A549 (cell line): Measurements from ENCODE around the gene TBCA. TPM values are rescaled to one million over a fixed set of nuclear protein-coding genes. Genes with fewer than 3 reads are reported as not detected.

ENCODE experiments used
- ATAC-seq, 2 experiments: fragments of 200-7000 bp in 1 of 2; fragments of >200 bp in 1 of 2; cut with Nextera tagmentation in 1 of 2; cut with Tn5 transposase in 1 of 2; 3 replicates each; pipeline versions ENCODE4 v1.8.0 to v1.9.1; 2018 to 2020; ENCODE audit warnings: mild to moderate bottlenecking in 1 of 2, moderate library complexity in 1 of 2
- CTCF ChIA-PET: fragments of 300-600 bp; sonication (Branson Sonifier 250); formaldehyde crosslinking; extraction: SDS; loops from one replicate; lab custom pipeline; 2021; ENCODE audit warnings: antibody characterized with exemption, inconsistent platforms; lab: Yijun Ruan, JAX
- POLR2A ChIA-PET: fragments of 350-600 bp; formaldehyde crosslinking; extraction: SDS; loops from one replicate; lab custom pipeline; 2021; ENCODE audit warnings: antibody characterized with exemption, inconsistent platforms; lab: Yijun Ruan, JAX
- DNase-seq, 2 experiments: peaks; one replicate each; pipeline versions ENCODE4 v3.0.0 to v3.0.0-alpha.2; 2011 to 2016; ENCODE audit warnings: low read depth in 1 of 2, low spot score in 1 of 2
- FAIRE-seq: peaks from 2 replicates; lab custom pipeline; 2011; peaks lifted over from hg19 to GRCh38; lab: Jason Lieb, UNC
- H3K27ac ChIP-seq, 2 experiments: fragments of >200 bp; sonication (Bioruptor Twin); formaldehyde crosslinking; 3 replicates each; pipeline ENCODE4 v1.5.1; 2016 to 2017
- H3K4me1 ChIP-seq: fragments of >200 bp; sonication (Bioruptor Twin); formaldehyde crosslinking; 3 replicates; pipeline ENCODE4 v1.6.1; 2016
- H3K4me2 ChIP-seq: fragments of >200 bp; sonication (Bioruptor Twin); formaldehyde crosslinking; 3 replicates; pipeline ENCODE4 v1.6.1; 2016
- H3K4me3 ChIP-seq: fragments of >200 bp; sonication (Bioruptor Twin); formaldehyde crosslinking; 3 replicates; pipeline ENCODE4 v1.5.1; 2016
- H3K9me3 ChIP-seq: fragments of >200 bp; sonication (Bioruptor Twin); formaldehyde crosslinking; 3 replicates; pipeline ENCODE4 v1.6.1; 2016
- BCL3 ChIP-seq: fragments of >200 bp; sonication (Bioruptor Twin); formaldehyde crosslinking; IDR thresholded peaks from 3 replicates; pipeline ENCODE4 v1.6.1; 2016
- BHLHE40 ChIP-seq: IDR thresholded peaks from 2 replicates; pipeline ENCODE4 v1.6.1; 2012; ENCODE audit warnings: low read depth, low read length, inconsistent platforms
- CEBPB ChIP-seq, 2 experiments: fragments of >200 bp in 1 of 2; sonication (Bioruptor Twin) in 1 of 2; formaldehyde crosslinking in 1 of 2; IDR thresholded peaks; 2 replicates each; pipeline ENCODE4 v1.6.1; 2012 to 2016
- CTCF ChIP-seq: fragments of >200 bp; sonication (Bioruptor Twin); formaldehyde crosslinking; IDR thresholded peaks from 3 replicates; pipeline ENCODE4 v1.5.1; 2016
- EHMT2 ChIP-seq: fragments of 200-600 bp; sonication (generic); IDR thresholded peaks from 2 replicates; pipeline ENCODE4 v1.6.1; 2016; ENCODE audit warnings: antibody characterized with exemption, low read depth, mild to moderate bottlenecking, moderate library complexity
- ESRRA ChIP-seq: fragments of 150-350 bp; IDR thresholded peaks from 2 replicates; pipeline ENCODE4 v1.6.1; 2014; ENCODE audit warnings: mild to moderate bottlenecking, low read length, borderline replicate concordance
- FOSL2 ChIP-seq, 2 experiments: fragments of 450-650 bp in 1 of 2; fragments of >200 bp in 1 of 2; sonication (Bioruptor Twin) in 1 of 2; formaldehyde crosslinking; IDR thresholded peaks; 2 replicates each; pipeline versions ENCODE4 v1.5.0 to v1.6.1; 2016 to 2020; ENCODE audit warnings: mild to moderate bottlenecking in 1 of 2, moderate library complexity in 1 of 2
- FOXS1 ChIP-seq: fragments of 250-450 bp; sonication (Bioruptor Pico); IDR thresholded peaks from 2 replicates; pipeline ENCODE4 v1.5.0; 2020; ENCODE audit warnings: mild to moderate bottlenecking, moderate library complexity
- HDAC2 ChIP-seq: fragments of 200-600 bp; sonication (generic); IDR thresholded peaks from 2 replicates; pipeline ENCODE4 v1.6.1; 2016
- HEYL ChIP-seq: fragments of 250-450 bp; sonication (Bioruptor Pico); IDR thresholded peaks from 2 replicates; pipeline ENCODE4 v1.8.0; 2021; ENCODE audit warnings: mild to moderate bottlenecking, moderate library complexity
- HMGXB4 ChIP-seq: fragments of 250-450 bp; sonication (Bioruptor Pico); IDR thresholded peaks from 2 replicates; pipeline ENCODE4 v1.5.0; 2021; ENCODE audit warnings: mild to moderate bottlenecking, moderate library complexity, borderline replicate concordance
- HOXA7 ChIP-seq: fragments of 250-450 bp; sonication (Bioruptor Pico); IDR thresholded peaks from 2 replicates; pipeline ENCODE4 v1.5.0; 2020; ENCODE audit warnings: mild to moderate bottlenecking, moderate library complexity
- JUN ChIP-seq, 2 experiments: fragments of >200 bp; sonication (Bioruptor Twin); formaldehyde crosslinking; IDR thresholded peaks; 2 replicates in 1 of 2; 3 replicates in 1 of 2; pipeline ENCODE4 v1.6.1; 2016 to 2017
- JUNB ChIP-seq: fragments of >200 bp; sonication (Bioruptor Twin); formaldehyde crosslinking; IDR thresholded peaks from 2 replicates; pipeline ENCODE4 v1.6.1; 2016
- KDM1A ChIP-seq: fragments of 200-600 bp; sonication (generic); IDR thresholded peaks from 2 replicates; pipeline ENCODE4 v1.6.1; 2016; ENCODE audit warnings: low read depth, mild to moderate bottlenecking
- PBX3 ChIP-seq: IDR thresholded peaks from 2 replicates; pipeline ENCODE4 v1.6.1; 2012
- PHF8 ChIP-seq: fragments of 200-600 bp; sonication (generic); IDR thresholded peaks from 2 replicates; pipeline ENCODE4 v1.6.1; 2016; ENCODE audit warnings: low read depth, mild to moderate bottlenecking, antibody characterized with exemption, moderate library complexity, borderline replicate concordance
- POLR2A ChIP-seq: IDR thresholded peaks from 2 replicates; pipeline ENCODE4 v1.6.1; 2012; ENCODE audit warnings: mild to moderate bottlenecking, low read length
- RAD21 ChIP-seq, 2 experiments: fragments of >200 bp in 1 of 2; sonication (Bioruptor Twin) in 1 of 2; formaldehyde crosslinking in 1 of 2; IDR thresholded peaks in 1 of 2; conservative IDR thresholded peaks in 1 of 2; 2 replicates in 1 of 2; 3 replicates in 1 of 2; pipeline ENCODE4 v1.6.1; 2012 to 2018; ENCODE audit warnings: inconsistent platforms in 1 of 2
- RARB ChIP-seq: fragments of 250-450 bp; sonication (Bioruptor Pico); IDR thresholded peaks from 2 replicates; pipeline ENCODE4 v1.8.0; 2021; ENCODE audit warnings: mild to moderate bottlenecking, moderate library complexity
- RFX5 ChIP-seq: fragments of 450-650 bp; IDR thresholded peaks from 2 replicates; pipeline ENCODE4 v1.7.1; 2014; ENCODE audit warnings: antibody characterized with exemption, mild to moderate bottlenecking, moderate library complexity
- RNF2 ChIP-seq: fragments of 200-600 bp; sonication (generic); IDR thresholded peaks from 2 replicates; pipeline ENCODE4 v1.6.1; 2016; ENCODE audit warnings: low read depth, mild to moderate bottlenecking, antibody characterized with exemption, moderate library complexity, borderline replicate concordance
- SREBF2 ChIP-seq: fragments of 450-650 bp; IDR thresholded peaks from 2 replicates; pipeline ENCODE4 v1.6.1; 2014; ENCODE audit warnings: mild to moderate bottlenecking, moderate library complexity
- TFCP2L1 ChIP-seq: fragments of 250-450 bp; sonication (Bioruptor Pico); IDR thresholded peaks from 2 replicates; pipeline ENCODE4 v1.5.0; 2021; ENCODE audit warnings: mild to moderate bottlenecking
- ZC3H11A ChIP-seq: fragments of 450-650 bp; IDR thresholded peaks from 2 replicates; pipeline ENCODE4 v1.6.1; 2014; ENCODE audit warnings: antibody characterized with exemption, mild to moderate bottlenecking
- ZFP36 ChIP-seq: fragments of 450-650 bp; IDR thresholded peaks from 2 replicates; pipeline ENCODE4 v1.6.1; 2014; ENCODE audit warnings: borderline replicate concordance; ENCODE audit not compliant: partially characterized antibody
- ZSCAN20 ChIP-seq: fragments of 250-450 bp; sonication (Bioruptor Pico); IDR thresholded peaks from 2 replicates; pipeline ENCODE4 v1.8.0; 2022; ENCODE audit warnings: mild to moderate bottlenecking, moderate library complexity
- WGBS: methylation state at CpG from one replicate; pipeline ENCODE4 v1.1.6; 2017; ENCODE audit errors: missing lambda C conversion rate; 5-methylcytosine and 5-hydroxymethylcytosine counted together
- polyA plus RNA-seq, 4 experiments: library from polyadenylated mRNA; depleted of rRNA in 3 of 4; stranded (reverse); fragments of >200 nt; fragmentation: RNase III in 1 of 4; extraction: RNeasy Plus Mini Kit Qiagen cat#74134 plus additional on column Dnase treatment in 1 of 4; gene quantifications; 2 replicates in 3 of 4; 3 replicates in 1 of 4; pipeline ENCODE4 v1.2.3, GENCODE V29; 2011 to 2017
- TF ChIP-seq, protein P1 (sequence below): IDR thresholded peaks from 2 replicates; pipeline ENCODE4 v1.6.1; 2012
- TF ChIP-seq, protein P2 (sequence below): fragments of >200 bp; sonication (Bioruptor Twin); formaldehyde crosslinking; IDR thresholded peaks from 2 replicates; pipeline ENCODE4 v1.6.1; 2016
- TF ChIP-seq, protein P3 (sequence below): IDR thresholded peaks from 2 replicates; pipeline ENCODE4 v1.6.1; 2012; ENCODE audit warnings: low read depth, borderline replicate concordance

The TBCA gene
- polyA plus RNA-seq, 2 of the 4 experiments (the other 2 are of a cell fraction) = 373 to 484 TPM

GRCh38 chr5:77816686-77817085, 40.5 kb upstream of the TBCA start:
- ChIA-PET CTCF (no interaction called here), POLR2A (no interaction called here)
- Histone ChIP-seq H3K4me3 (no peak overlapping the region), H3K9me3 (no peaks in the 10 kb centered on the region), H3K27ac (no peak overlapping the region), H3K4me2 (no peak overlapping the region), H3K4me1 (no peaks in the 10 kb centered on the region)
- TF ChIP-seq BHLHE40 (no peak), CEBPB (IDR thresholded peaks at IDR 0.05) (no peak), BCL3 (no peak), PBX3 (no peak), RARB (no peak), KDM1A (no peak), ZSCAN20 (CRISPR knock-in tag) (no peak), RNF2 (no peak), ZC3H11A (no peak), JUNB (no peak), FOXS1 (CRISPR knock-in tag) (no peak), RAD21 (conservative IDR thresholded peaks at IDR 0.05 in 1 of 2, IDR thresholded peaks at IDR 0.05 in 1 of 2) (no peak), RFX5 (no peak), EHMT2 (no peak), POLR2A (no peak), TFCP2L1 (CRISPR knock-in tag) (no peak)
- TF ChIP-seq, protein P1, sequence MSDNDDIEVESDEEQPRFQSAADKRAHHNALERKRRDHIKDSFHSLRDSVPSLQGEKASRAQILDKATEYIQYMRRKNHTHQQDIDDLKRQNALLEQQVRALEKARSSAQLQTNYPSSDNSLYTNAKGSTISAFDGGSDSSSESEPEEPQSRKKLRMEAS = no peak
- TF ChIP-seq, protein P2, sequence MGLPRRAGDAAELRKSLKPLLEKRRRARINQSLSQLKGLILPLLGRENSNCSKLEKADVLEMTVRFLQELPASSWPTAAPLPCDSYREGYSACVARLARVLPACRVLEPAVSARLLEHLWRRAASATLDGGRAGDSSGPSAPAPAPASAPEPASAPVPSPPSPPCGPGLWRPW = no peak
- TF ChIP-seq, protein P3, sequence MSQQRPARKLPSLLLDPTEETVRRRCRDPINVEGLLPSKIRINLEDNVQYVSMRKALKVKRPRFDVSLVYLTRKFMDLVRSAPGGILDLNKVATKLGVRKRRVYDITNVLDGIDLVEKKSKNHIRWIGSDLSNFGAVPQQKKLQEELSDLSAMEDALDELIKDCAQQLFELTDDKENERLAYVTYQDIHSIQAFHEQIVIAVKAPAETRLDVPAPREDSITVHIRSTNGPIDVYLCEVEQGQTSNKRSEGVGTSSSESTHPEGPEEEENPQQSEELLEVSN = no peak
- WGBS = 7% methylated on average over 1 of the region's 2 CpGs
- ATAC-seq (no peak), FAIRE-seq (no peak), DNase-seq (no peak)

GRCh38 chr5:77812926-77813589, 36.9 kb upstream of the TBCA start:
- TF ChIP-seq ZFP36 (no peak), ESRRA (no peak), CTCF (no peak), RARB (no peak), BHLHE40 (no peak), HDAC2 (no peak), PHF8 (no peak), HMGXB4 (CRISPR knock-in tag) (no peak), HEYL (CRISPR knock-in tag) (no peak), EHMT2 (no peak), SREBF2 (no peak), RAD21 (conservative IDR thresholded peaks at IDR 0.05 in 1 of 2, IDR thresholded peaks at IDR 0.05 in 1 of 2) (no peak), FOSL2 (IDR thresholded peaks at IDR 0.05) (no peak), FOSL2 (CRISPR knock-in tag; IDR thresholded peaks at IDR 0.05) (no peak), HOXA7 (CRISPR knock-in tag) (no peak), JUN (IDR thresholded peaks at IDR 0.05) (no peak), JUNB (no peak)
- TF ChIP-seq, protein P3 = no peak
- DNase-seq (no peak), ATAC-seq (no peak), FAIRE-seq (no peak)
- WGBS = 63% methylated on average over 3 of the region's 3 CpGs
- no peak overlapping the region for H3K4me2 ChIP-seq
- CTCF ChIA-PET = no interaction called here
- no peaks in the 10 kb centered on the region for H3K4me1 ChIP-seq
- POLR2A ChIA-PET = no interaction called here
- H3K9me3 ChIP-seq = peaks cover 9% of the 10 kb centered on the region; the same call in 1 of the 3 replicates
- no peak overlapping the region for H3K27ac ChIP-seq
- no peak overlapping the region for H3K4me3 ChIP-seq
